Aorta (tissue), 5 donors: ENCODE measurements around the gene DSN1. TPM values are rescaled to one million over a fixed set of nuclear protein-coding genes. Genes with fewer than 3 reads are reported as not detected.

Experiments
- ATAC-seq: fragments of 200-7000 bp; cut with Tn5 transposase; one replicate; pipeline ENCODE4 v1.9.1; 2022; ENCODE audit warnings: moderate library complexity; ENCODE audit not compliant: low FRiP score
- DNase-seq, 2 donors: peaks; one replicate each; pipeline ENCODE4 v3.0.0-alpha.2; 2020
- H3K27ac ChIP-seq, 2 donors: one replicate each; pipeline ENCODE4 v1.5.1; 2013; ENCODE audit warnings: low read length in 2 of 2, mild to moderate bottlenecking in 2 of 2, moderate library complexity in 2 of 2, control low read depth in 1 of 2, inconsistent platforms in 1 of 2, low read depth in 1 of 2
- H3K27me3 ChIP-seq, 2 donors: one replicate each; pipeline ENCODE4 v1.6.1; 2013; ENCODE audit warnings: control low read depth in 1 of 2, low read length in 1 of 2, mild to moderate bottlenecking in 1 of 2, moderate library complexity in 1 of 2; ENCODE audit not compliant: insufficient read depth in 2 of 2, control insufficient read depth in 1 of 2
- H3K36me3 ChIP-seq, 2 donors: one replicate each; pipeline ENCODE4 v1.6.1; 2013; ENCODE audit warnings: control low read depth in 1 of 2, low read length in 1 of 2, mild to moderate bottlenecking in 1 of 2; ENCODE audit not compliant: insufficient read depth in 2 of 2, control insufficient read depth in 1 of 2
- H3K4me1 ChIP-seq, 2 donors: one replicate each; pipeline ENCODE4 v1.6.1; 2013; ENCODE audit warnings: low read length in 2 of 2, control low read depth in 1 of 2, mild to moderate bottlenecking in 1 of 2, moderate library complexity in 1 of 2; ENCODE audit not compliant: insufficient read depth in 2 of 2, control insufficient read depth in 1 of 2
- H3K4me3 ChIP-seq, 2 donors: one replicate each; pipeline ENCODE4 v1.5.1; 2013; ENCODE audit warnings: low read length in 2 of 2, control low read depth in 1 of 2, mild to moderate bottlenecking in 1 of 2
- H3K9me3 ChIP-seq: one replicate; pipeline ENCODE4 v1.6.1; 2013; ENCODE audit warnings: mild to moderate bottlenecking, low read length; ENCODE audit not compliant: control insufficient read depth
- WGBS, 2 donors: extraction: QIAGEN DNeasy Blood & Tissue Kit; methylation state at CpG; one replicate each; pipeline ENCODE4 v1.1.7; 2013; 5-methylcytosine and 5-hydroxymethylcytosine counted together
- intact Hi-C, 2 donors: fragments of 100-400 bp; cut with DNase I; formaldehyde crosslinking; loops; one replicate each; pipeline versions ENCODE4 v1.14.2 to v1.15.0; 2022
- polyA plus RNA-seq, 2 donors: library from polyadenylated mRNA; stranded (reverse); fragments of 200-250 nt; gene quantifications; one replicate each; pipeline ENCODE4 v1.2.3, GENCODE V29; 2013
- total RNA-seq, 2 donors: library from RNA; stranded (reverse); fragmentation: NEBNext Ultra II Directional; extraction: Animal tissue kit (Norgen Biotek cat#: 25700); gene quantifications; one replicate each; pipeline ENCODE4 v1.2.1, GENCODE V29; 2021
- donor health status: healthy with polysubstance abuse.
- donor health status: Bipolar disorder and iron deficiency.
- donor health status: DM: no; HTN: no; CAD: no.
- donor health status: DM: no; HTN: no; CAD: no.
- donor health status: DM: yes; HTN: yes; CAD: no.

DSN1 gene
- total and polyA plus RNA-seq, 4 donors, result 7.1 to 10.6 (median 7.4) TPM

GRCh38 chr20:36817496-36817895 is 43.9 kb upstream of the DSN1 start:
- Histone ChIP-seq H3K4me1 (peaks cover 0 to 2% of the 10 kb centered on the region in 2 donors), H3K9me3 (no peaks in the 10 kb centered on the region), H3K4me3 (no peak overlapping the region), H3K27ac (no peak overlapping the region), H3K27me3 (no peaks in the 10 kb centered on the region), H3K36me3 (peaks cover 3 to 5% of the 10 kb centered on the region in 2 donors)
- intact Hi-C loops, result no loop called here
- DNase-seq, result no peak
- 97% methylated on average over 3 of the region's 3 CpGs for WGBS, 2 donors
- no peak for ATAC-seq

GRCh38 chr20:36815454-36816091 is 42.0 kb upstream of the DSN1 start:
- no peaks in the 10 kb centered on the region for H3K9me3 ChIP-seq
- no peaks in the 10 kb centered on the region for H3K4me1 ChIP-seq
- 91 to 93% methylated on average over 49 of the region's 49 CpGs for WGBS, 2 donors
- peaks cover 5% of the 10 kb centered on the region in 2 donors for H3K36me3 ChIP-seq
- intact Hi-C loops, result no loop called here
- no peak overlapping the region for H3K4me3 ChIP-seq
- DNase-seq, result no peak
- no peak for ATAC-seq
- no peaks in the 10 kb centered on the region for H3K27me3 ChIP-seq
- no peak overlapping the region for H3K27ac ChIP-seq

GRCh38 chr20:36812594-36813463 is 39.3 kb upstream of the DSN1 start:
- H3K4me3 ChIP-seq, result no peak overlapping the region
- 72 to 75% methylated on average over 14 of the region's 14 CpGs for WGBS, 2 donors
- H3K9me3 ChIP-seq, result no peaks in the 10 kb centered on the region
- DNase-seq (no peak), ATAC-seq (no peak)
- intact Hi-C loops, result no loop called here
- H3K36me3 ChIP-seq, result peaks cover 5 to 8% of the 10 kb centered on the region in 2 donors
- no peaks in the 10 kb centered on the region for H3K27me3 ChIP-seq
- H3K27ac ChIP-seq, result no peak overlapping the region
- no peaks in the 10 kb centered on the region for H3K4me1 ChIP-seq

- H3K9me3 ChIP-seq, result no peaks in the 10 kb centered on the region
- H3K4me1 ChIP-seq, result no peaks in the 10 kb centered on the region
- ATAC-seq (peak; percentile 55), DNase-seq (peak; percentile 81 to 91)
- intact Hi-C loops, result no loop called here
- peaks cover 5 to 10% of the 10 kb centered on the region in 2 donors for H3K36me3 ChIP-seq
- 78 to 79% methylated on average over 19 of the region's 19 CpGs for WGBS, 2 donors
- no peak overlapping the region for H3K27ac ChIP-seq
- no peak overlapping the region for H3K4me3 ChIP-seq
- H3K27me3 ChIP-seq, result no peaks in the 10 kb centered on the region
Measured at GRCh38 chr20:36808317-36809257, 35.0 kb upstream of the DSN1 start.

- 90 to 92% methylated on average over 5 of the region's 5 CpGs for WGBS, 2 donors
- H3K27ac ChIP-seq, result no peak overlapping the region
- no peak for DNase-seq
- no peak for ATAC-seq
- H3K36me3 ChIP-seq, result peaks cover 4 to 10% of the 10 kb centered on the region in 2 donors
- intact Hi-C loops, result no loop called here
- no peak overlapping the region for H3K4me3 ChIP-seq
- H3K27me3 ChIP-seq, result no peaks in the 10 kb centered on the region
- H3K9me3 ChIP-seq, result no peaks in the 10 kb centered on the region
- H3K4me1 ChIP-seq, result no peaks in the 10 kb centered on the region
Measured at GRCh38 chr20:36806049-36806448, 32.5 kb upstream of the DSN1 start.

GRCh38 chr20:36805396-36805795 is 31.8 kb upstream of the DSN1 start:
- intact Hi-C loops, result no loop called here
- H3K36me3 ChIP-seq, result peaks cover 4 to 10% of the 10 kb centered on the region in 2 donors

GRCh38 chr20:36804425-36804824 is 30.9 kb upstream of the DSN1 start:
- Histone ChIP-seq H3K36me3 (peaks cover 4 to 13% of the 10 kb centered on the region in 2 donors), H3K27ac (no peak overlapping the region), H3K4me1 (no peaks in the 10 kb centered on the region), H3K9me3 (no peaks in the 10 kb centered on the region), H3K27me3 (no peaks in the 10 kb centered on the region), H3K4me3 (no peak overlapping the region)
- intact Hi-C loops, result no loop called here
- no peak for ATAC-seq
- DNase-seq, result no peak
- WGBS, 2 donors, result 89 to 96% methylated on average over 7 of the region's 7 CpGs

More at GRCh38 chr20:36805396-36805795, 31.8 kb upstream of the DSN1 start:
- ATAC-seq (no peak), DNase-seq (no peak)
- 99 to 100% methylated on average over 1 of the region's 1 CpG for WGBS, 2 donors
- Histone ChIP-seq H3K9me3 (no peaks in the 10 kb centered on the region), H3K27me3 (no peaks in the 10 kb centered on the region), H3K4me3 (no peak overlapping the region), H3K4me1 (no peaks in the 10 kb centered on the region), H3K27ac (no peak overlapping the region)
